GM21737 (cell line): ENCODE measurements around the gene IFFO2.

Experiments
- ATAC-seq: cut with Tn5 transposase; IDR thresholded peaks from one replicate; pipeline ENCODE4 v1.9.1; 2021; ENCODE audit warnings: mild to moderate bottlenecking, moderate library complexity; ENCODE audit not compliant: unreplicated experiment

The IFFO2 gene

DNA sequence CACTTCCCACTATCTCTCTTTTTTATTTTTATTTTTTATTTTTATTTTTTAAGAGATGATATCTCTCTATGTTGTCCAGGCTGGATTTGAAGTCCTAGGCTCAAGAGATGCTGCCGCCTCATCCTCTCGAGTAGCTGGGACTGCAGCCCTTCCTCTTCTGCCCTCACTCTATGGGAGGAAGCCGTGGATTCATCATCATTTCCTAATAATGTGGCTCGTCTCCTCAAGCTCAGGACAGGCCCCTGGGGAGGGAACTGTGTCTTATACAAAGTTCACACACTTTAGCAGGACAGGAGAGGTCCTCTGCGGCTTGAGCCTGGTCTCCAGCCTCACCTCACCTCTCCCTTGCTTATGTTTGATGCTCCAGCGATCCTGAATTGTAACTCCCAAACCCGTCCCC lies 16.5 kb upstream of the IFFO2 start:
- no peak for ATAC-seq

DNA sequence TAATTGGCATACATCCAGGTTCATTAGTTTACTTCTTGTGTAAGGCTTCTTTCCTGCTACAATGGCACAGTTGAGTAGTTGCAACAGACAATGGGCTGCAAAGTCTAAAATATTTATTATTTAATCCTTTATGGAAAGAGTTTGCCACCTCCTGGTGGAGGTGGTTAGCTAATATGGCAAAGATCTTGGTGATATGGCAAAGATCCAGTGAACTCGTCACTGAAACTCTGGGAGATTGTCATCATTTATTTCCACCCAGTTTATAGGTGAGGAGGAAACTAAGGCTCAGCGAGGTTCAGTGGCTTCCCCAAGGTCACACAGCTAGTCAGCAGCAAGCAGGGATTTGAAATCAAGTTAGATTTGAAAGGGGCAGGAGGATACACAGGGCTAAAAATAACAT lies 16.1 kb upstream of the IFFO2 start:
- no peak for ATAC-seq

DNA sequence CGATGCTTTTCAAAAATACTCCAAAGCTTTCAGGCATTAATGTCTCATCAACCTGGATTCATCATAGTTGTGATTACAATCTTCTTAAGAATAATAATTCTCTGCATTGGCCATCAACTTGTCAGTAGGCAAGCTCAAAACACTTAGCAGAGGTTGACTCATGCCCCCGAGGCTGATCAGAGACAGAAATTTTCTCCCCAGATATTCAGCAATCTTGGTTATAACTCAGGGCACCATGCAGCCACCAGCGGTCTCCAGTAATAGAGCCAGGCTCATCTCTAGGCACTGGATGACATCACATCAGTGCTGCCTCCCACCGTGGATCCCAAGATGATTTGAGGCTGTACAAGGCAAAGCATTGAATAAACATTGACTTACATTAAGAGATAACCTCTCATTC lies 14.3 kb upstream of the IFFO2 start:
- ATAC-seq, result no peak

DNA sequence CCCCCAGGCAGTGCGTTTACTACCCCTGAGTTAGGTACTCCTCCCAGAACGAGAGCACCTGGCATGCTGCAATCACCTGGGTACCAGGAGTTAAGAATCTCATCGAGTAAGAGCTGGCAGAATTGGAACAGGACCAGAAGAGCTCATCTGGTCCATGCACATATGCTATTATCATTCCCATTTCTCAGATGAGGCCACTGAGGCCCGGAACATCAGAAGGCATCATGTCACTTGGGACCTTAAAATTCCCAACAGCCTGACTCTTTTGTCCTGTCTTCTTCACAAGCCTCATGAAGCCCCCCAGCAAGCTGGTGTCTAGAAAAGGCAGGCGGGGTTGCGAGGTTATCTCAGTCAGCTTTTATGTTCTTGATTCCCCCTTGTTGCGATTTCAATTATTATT lies 13.9 kb upstream of the IFFO2 start:
- ATAC-seq, result no peak

DNA sequence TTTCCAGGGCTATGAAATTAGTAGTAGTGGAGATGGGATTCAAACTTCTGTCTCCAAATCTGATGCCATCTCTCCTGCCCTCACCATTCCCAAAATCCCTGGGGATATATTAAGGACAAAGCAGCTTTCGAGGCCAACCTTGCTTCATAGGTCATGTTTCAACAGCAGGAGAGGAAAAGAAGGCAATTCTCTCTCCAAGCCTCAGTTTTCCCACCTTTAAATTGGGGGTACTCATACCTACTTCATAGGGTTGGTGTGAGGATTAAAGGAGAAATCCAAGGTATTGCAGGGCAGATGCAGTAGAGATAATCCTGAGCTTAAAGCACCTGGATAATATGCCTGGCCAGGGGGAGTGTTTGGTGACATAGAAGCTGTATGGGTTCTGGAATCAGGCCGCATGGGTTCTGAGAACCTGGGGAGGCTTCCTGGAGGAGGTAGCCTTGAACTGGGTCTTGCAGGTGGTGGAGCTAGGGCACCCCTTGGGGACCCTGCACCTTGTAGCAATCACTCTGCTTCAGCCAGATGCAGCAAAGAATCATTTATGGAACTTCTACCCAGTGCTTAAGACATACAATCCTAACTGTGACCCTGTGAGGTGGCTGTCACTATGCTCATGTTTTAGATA lies 10.7 kb upstream of the IFFO2 start:
- no peak for ATAC-seq

DNA sequence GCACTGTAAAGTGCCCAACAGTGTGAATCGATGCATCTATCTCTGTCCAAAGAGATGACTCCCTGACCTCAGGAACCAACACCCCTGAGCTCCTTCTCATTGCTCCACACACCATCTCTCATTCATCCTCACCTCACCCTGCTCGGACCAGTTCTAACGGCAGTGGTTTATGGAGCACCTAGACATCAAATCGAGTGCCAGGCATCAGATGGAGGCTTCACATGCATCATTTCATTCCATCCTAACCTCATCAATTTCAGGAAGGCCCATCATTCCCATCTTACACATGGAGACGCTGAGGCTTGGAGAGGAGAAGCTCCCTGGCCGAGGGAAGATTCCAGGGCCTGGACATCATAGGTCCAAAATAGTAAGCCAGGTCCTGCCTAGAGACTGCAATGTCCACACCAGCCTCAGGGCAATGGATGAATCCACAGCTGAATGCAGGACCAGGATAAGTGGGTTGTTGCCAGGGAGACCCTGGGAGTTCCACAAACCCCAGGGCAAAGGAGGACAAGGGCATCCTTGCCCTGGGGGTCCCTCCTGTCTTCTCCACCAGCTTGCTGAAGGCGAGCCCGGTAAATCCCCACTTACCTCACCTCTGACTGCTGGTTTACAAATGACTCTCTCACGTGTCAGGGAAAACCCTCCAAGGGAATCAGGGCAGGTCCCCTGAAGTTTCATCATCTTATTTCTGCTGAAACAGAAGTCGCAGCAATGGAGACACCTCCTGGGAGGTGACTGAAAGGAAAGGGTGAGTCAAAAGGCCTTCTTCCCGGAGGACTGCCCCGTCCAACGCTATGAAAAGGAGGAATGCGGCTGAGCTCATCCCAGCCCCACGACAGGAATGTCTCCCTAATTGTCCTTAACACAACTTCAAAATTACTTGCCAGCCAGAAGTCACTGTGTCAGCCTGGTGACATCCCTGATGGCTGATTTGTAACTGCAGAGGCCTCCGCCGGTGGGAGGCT lies 9.0 kb upstream of the IFFO2 start:
- no peak for ATAC-seq

DNA sequence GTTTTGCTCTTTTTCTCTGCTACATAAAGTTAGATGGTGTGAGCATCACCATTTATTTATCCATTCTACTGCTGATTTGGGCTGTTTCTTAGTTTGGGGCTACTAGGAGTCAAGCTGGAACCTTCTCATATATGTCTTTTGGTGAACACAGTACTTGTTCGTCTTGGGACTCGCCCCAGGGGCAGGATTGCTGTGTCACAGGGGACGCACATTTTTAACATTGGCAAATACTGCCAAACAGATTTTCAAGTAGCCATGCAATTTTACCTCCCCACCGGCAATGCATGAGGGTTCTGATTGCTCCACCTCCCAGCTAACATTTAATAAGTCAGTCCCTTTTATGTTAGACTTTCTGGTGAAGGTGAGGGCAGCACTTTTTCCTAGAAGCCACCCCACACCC lies 7.5 kb upstream of the IFFO2 start:
- ATAC-seq, result no peak

DNA sequence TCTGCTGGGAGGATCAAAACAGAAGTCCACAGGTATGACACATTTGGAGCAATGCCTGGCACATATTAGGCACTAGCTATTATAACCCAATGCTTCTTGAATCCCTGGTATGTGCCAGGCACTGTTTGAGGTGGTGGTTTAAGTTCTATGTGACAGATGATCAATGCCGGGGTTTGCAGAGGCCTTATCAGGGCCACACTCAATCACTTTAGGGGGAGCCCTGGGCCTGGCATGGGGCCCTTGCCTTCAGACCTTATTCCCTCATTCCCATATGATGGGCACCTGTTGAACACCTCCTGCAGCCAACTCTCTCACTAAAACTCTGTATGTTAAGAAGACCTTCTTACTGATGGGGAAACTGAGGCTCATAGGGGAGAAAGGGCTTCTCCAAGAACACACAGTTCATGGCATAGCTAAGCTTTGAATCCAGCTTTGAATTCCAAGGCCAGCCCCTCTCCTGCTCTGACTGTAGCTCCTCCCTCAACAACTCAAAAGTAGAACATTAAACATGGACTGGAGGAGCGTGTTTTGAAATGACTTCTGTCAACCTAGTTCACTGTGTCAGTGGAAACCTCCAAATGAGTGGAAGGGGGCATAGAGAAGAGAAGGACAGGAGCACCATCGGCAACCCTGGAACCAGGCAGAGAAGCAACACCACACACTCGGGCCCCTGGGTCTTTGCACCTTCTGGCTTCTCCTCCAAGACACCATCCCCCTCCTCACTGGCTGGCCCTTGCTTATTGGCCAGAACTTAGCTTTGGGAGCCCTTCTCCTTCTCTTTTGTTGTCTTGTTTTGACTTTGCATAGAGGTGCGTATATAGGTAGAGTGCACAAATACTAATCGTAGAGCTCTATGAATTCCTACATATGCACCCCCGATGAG lies 6.6 kb upstream of the IFFO2 start:
- ATAC-seq, result no peak

DNA sequence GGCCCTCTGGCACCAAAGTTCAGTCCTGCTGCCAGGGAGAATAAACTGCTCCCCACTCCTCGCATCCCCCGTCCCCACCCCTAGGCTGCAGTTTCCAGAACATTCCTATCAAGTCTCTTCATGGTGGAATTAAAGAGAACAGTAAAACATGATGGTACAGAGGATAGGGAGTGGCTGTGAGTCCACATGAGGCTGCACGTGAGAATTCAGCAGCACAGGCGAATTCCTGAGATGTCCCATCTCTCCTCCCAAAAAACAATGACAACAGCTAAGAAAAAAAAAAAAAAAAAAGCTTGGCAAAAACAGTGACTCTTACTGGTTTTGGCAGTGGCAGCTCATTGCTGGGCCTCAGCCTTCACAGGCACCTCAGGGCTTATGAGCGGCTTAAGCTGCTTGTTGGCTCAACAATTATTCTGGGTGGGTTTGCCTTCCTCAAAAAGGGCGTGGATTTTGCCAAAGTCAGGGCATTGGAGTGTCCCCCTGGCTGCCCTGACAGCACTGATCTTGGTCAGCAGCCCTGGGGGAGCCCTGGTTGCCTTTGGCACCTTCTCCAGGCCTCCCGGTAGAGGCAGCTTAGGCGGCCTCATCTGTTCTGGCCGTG lies 5.7 kb upstream of the IFFO2 start:
- ATAC-seq, result no peak

DNA sequence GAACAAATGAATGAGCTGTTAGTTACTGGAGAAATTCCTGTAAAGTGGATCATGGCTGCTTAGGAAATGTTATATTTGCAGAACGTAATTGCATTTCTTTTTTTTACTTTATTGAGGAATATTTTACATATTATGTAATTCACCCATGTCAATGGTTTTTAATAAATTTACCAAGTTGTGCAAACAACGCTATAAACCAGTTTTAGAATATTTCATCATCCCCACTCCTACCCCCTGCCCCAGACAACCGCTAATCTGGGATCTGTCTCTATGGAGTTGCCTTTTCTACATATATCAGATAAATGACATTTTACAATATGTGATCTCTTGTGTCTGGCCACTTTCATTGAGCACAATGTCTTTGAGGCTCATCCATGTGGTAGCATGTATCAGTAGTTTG lies 4.3 kb upstream of the IFFO2 start:
- no peak for ATAC-seq

DNA sequence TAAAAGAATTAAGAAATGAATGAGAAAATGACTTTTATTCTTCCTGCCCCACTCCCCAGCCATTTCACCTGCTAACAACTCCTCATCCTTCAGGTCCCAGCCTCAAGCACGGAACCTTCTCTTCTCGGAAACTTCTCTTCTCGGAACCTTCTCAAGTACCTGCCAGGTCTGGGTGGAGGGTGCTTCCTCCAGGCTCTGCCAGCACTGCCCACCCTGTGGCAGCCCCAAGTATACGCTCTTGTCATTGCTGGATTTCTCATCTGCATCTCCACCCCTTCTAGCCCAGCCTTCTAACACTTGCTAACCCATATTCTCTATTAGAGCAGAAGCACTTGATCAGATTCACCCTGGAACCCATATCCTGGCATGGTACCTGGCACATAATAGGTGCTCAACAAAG lies 3.9 kb upstream of the IFFO2 start:
- ATAC-seq, result no peak

DNA sequence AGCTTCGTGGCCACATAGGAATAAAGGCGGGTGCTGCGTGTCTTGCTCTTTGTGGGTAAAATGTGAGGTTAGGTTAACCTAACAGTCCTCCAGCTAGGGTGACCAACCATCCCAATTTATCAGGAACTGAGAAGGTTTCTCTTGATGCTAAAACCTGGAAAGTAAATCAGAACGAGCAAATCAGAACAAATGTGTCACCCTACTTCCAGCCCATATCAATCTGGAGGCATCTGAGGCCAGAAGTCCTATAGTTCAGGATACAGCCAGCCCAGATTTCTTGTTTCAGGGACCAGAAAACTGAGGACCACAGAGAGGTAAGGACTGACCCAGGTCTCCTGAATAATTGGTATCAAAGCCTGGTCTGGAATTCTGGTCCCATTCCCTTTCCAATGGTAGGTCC lies 3.1 kb upstream of the IFFO2 start:
- ATAC-seq, result no peak

DNA sequence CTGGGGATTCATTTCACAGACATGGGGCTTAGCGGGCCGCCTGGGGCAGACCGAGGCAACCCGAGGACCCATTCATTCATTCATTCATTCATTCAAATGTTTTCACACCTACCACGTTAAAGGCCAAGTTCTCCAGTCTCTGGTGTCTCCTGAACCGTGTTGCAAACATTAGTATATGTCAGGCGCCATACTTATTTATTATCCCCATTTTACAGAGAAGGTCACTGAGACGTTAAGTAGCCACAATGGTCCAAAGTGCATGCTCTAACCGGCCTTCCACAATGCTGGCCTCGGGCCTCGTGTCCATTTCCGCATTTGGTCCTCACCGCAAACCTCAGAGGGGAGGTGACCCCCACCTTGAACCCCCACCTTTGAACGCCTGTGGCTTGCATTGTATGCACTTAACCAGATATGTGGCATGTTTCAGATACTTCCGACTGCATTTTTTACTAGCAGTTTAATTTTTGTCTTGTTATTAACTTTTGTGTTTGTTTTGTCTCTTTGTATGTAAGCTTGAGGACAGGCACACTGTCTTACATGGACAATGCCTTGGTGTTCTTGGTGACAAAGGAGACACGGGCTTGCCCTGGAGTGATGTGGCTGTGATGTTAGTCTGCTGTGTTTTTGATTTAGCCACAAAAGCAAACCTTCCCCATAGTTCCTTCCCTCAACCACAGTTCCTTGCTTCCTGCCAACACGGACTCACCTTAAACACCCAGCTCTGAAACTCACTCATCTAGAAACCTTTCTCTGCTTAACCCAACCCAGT lies 1.2 kb upstream of the IFFO2 start:
- ATAC-seq, result no peak

DNA sequence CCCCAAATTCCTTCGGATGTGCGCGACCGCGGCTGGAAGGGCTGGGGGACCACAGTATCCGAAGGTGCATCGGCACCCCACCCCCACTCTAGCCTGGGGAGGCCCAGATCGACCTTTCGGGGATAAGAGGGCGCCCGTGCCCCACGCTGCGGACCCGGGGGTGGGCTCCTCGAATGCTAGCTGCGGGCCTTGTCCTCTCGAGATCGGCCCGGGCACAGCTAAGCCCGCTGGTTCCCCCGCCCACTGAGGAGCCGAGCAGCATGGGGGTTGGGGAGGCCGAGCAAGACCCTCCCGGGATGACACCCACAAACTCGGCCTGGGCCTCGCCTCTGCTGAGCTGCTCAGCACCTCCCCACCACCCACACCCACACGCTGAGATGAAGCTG lies 653 bp upstream of the IFFO2 start:
- no peak for ATAC-seq

DNA sequence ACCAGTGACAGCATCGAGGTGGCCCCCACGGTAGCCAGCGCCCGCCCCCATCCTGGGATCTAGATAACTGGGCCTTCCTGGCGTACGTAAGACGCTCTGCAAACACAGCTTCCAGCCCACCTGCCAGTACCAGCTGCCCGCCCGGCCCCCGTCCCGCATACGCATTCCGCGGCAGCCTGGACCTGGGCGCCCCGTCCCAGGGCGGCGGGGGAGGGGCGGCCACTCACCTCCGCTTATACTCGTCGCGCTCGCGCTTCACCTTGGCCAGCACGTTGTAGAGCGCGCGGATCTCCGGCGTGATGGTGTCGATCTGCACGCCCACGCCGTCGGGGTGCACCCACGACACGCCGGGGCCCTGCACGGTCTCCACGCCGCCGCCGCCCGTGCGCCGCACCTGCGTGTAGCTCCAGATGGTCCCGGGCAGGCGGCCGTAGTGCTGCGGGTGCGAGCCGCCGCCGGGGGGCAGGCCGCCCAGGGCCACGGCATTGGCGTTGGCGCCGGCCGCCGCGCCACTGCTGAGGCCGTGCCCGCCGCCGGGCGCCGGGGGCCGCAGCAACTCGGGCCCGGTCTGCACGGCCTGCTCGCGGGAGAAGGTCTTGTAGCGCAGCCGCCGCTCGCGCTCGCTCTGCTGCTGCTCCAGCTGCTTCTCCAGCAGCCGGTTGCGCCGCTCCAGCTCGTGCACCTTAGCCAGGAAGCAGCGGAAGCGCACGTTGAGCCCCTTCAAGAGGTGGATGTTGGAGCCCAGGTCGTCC lies 859 bp downstream of the IFFO2 start:
- peak; percentile 8 for ATAC-seq

DNA sequence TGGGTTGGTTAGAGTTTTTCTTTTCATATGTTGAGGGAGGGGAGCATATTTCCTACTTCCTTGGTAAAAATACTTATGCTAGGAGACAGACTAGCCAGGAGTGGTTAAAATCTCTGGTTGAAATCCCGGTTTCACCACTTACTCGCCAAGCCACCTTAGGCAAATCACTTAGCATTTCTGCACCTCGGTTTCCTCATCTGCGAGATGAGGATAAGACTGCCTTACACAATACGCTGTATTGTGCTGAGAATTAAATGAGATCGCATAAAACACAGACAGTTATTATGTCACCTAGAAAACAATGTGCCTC lies 1.4 kb downstream of the IFFO2 start:
- no peak for ATAC-seq

DNA sequence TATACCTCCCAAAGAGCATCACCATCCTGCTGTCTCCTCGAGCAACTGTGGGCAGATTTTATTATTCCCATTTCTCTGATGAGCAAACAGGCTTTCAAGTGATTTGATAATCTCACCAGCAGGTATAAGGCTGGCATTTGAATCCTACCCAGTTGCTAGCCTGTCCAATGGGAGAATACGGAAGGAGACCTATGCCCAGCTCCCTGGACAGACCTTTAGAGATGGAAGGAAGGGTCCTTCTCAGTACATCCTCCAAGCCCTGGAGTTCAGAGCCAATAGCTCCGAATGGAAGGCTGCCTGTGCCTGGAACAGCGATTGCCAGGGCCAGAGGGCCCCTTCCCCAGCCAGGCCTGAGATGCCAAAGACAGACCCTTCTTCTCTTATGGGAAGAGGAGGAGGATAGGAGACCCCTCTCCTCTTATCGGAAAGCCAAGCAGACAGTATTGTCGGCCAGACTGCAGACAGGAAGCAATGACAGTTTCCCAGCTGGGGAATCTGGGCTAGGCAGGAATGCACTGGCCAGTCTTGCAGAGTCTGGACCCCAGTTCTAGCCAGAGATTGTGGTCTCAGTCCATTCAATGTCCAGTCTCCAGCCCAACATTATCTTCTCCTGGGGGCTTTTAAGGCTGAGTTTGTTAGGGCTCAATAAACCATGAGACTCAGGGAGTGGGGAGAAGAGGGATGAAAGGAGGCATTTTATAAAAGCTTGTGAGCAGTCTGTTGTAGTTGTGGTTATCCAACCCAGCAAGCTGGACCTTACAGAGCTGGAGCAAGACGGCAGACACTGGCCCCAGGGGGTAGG lies 2.0 kb downstream of the IFFO2 start:
- ATAC-seq, result no peak

DNA sequence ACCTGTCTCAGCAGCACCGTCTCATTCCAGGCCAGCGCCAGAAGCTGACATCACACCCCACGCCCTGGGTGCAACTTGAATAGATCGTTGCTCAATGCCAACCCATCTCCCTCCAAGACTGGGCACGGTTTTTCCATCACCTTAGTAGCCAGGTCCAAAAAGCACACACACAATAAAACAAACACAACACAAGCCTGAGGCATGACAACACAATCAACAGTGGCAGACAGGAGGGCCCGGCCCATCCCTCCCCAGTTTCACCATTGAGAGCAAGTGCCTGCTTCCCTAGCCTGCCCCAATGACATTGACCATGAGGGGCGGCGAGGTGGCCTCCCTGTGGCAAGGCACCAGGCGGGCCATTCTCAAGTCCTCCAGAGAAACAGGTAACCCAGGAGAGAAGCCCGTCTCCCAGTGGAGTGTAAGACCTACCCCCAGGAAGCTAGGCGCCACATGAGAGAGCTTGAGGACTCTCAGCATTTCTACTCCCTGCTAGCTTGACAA lies 2.7 kb downstream of the IFFO2 start:
- ATAC-seq, result no peak
